NCI-H1092 (cell line): ENCODE measurements around the gene MVB12B.

ENCODE experiments used
- DNase-seq: peaks from one replicate; lab custom pipeline; 2025; lab: John Stamatoyannopoulos, UW

MVB12B gene

DNA sequence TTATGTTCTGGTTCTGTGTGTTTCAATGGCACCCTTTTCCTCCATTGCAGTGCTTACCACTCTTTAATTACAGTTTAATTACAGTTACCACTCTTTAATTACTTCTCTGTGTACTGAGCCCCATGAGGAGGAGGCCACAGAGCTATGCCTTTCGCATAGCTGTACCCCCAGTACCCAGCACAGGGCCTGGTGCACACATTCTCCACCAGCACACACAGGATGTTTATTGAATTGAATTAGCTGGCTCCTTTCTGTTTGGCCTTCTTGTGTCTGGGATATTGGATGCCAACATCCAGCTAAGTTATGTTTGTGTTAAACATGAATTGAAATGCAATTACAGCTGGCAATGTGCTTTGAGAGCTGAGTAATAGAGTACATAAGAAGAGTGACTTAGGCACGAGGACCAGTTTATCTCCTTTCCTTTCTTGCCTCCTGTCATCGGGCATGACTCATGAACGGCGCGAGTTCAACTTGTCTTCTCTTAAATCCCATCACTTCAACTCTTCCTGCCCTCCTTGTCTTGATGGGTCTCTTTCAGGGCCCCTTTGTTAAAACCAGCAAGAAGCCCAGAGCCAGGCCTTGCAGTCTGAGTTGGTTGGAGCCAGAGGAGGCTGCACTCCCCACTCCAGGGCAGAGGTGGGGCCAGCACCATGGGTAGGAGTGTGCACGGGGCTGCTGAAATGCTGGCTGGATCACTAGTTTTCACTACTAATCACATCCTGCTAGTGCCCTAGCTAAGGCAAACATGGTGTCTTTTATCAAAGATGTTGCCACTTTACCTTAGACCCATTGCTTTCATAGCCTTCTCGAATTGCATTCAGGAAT is 37.4 kb downstream of the MVB12B start:
- DNase-seq, result no peak

DNA sequence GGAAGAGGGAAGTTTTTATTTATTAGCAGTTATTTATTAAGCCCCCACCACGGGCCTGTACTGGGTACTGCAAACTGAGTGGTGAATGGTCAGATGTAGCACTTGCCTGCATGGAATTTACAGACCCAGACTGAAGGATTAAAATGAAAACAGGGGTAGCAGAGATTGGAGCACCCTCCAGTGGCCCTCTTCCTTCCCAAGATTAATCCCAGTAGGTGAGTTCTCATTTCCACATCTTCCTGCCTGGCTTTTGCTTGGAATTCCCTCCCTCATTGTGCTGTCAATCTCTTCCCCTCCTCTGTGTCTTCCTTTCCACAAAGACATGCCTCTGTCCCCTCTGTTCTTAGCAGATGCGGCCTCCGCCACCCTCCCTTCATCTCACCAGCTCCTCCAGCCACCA is 39.2 kb downstream of the MVB12B start:
- DNase-seq, result no peak

DNA sequence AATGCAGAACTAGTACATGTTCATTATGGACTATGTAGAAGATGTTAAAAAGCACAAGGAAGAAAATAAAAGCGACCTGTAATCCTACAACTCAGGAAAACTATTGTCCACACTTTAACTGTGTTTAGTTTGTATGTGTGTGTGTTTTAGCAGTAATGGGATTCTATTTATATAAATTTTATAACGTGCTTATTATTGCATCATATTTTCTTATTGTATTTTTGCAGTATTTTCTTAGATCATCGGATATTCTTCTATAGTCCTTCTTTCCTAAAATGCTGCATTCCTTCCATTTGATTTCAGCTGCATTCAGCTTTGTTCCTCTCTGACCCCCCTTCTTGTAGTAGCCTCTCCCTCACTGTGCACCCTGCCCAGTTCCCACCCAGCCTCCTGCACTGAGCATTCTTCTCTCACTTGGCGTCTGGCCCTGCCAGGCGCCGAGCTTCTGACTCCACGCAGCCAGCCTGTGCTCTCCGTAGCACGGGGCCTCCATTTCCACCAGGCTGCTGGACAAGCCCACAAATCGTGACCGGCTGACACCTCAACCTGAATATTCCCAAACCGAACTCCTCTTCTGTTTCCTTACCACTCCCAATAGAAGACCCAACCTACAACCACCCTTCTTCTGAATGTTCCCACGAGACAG is 39.9 kb downstream of the MVB12B start:
- DNase-seq, result no peak

DNA sequence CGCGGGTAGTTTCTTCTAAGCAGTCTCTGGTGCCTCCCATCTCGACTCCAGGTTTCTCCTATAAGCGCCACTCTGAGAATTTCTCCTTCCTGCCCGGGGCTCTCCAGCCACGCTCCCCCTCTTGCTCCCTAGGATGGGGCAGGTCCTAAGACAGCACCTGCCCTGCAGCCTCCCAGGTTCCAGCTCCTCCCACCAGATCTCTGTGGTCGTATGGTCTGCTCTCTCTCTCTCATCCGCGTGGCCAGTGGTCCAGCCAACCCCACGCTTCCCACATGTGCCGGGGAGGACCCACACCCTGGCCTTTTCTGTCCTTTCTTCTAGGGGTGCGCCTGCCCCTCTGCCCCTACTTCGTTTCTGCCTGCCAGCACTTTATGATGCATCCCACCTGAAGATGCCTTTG is 40.5 kb downstream of the MVB12B start:
- DNase-seq, result no peak

DNA sequence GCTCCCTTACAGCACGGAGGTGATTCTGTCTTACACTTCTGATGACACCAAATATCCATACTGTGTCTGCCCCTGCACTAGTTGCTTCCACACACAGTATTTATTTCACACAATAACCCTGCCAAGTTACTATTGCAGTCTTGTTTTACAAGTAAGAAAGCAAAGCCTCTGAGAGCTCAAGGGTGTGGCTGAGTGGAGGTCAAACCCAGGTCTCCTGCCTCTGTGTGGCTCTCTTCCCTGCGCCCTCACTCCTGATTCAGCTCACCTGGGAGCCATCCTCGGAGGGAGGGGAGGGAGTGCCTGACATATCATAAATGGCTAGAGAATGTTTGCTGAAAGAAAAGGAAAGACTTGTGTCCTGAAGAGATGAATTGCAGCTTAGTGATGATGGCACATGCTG is 41.0 kb downstream of the MVB12B start:
- DNase-seq, result no peak

DNA sequence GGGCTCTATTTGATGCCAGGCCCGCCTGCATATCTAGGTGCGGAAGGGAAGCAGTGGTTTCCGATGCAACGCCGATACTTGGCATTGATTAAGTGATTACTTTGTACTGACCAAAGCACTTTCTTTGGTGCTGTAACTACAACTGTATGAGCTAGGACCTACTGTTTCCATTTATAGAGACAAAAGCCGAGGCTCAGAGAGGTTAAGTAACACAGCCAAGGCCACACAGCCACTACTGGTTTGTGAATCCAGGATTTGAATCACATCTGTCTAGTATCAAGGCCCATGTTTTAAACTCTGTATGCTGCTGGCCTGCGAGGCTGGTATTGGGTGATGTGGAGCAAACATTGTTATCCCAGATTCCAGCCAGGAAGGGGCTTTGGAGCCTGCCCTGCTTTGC is 41.4 kb downstream of the MVB12B start:
- DNase-seq, result no peak

DNA sequence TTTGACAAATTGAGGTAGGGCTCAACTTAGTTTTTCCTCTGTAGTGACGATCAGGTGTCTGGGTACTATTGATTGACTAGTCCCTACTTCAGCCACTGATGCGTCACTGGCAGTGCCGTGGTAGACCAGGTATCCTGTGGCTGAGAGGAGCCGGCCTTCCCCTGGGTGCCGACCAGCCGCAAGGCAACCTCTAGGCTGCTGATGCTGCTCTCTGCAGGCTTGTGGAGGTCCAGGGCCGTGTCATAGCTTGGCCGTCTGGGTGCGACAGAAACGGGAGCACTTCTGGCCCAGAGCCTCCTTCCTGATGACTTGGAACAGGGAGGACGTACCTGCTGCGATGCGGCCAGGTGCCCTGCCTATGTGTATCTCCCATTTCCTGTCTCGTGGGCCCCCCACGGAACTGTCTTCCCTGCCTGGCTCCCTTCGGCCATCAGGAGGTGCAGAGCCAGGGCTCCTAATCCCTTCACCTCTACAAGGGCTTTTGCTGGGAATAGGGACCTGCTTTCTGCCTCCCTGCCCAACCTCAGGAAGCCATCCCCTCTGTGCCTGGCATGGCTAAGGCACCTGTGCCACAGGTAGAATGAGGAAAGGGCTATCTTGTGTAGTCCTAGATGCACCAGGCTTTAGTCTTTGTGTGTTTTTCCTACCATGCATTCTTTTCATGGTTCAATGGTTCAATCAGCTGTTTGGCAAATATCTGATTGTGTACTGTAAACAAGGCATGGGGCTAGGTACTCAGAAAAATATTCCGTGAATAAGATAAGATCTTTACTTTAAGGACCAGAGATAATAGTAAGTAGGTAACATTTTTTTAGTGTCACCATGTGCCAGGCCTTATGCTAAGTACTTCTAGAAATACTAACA is 44.6 kb downstream of the MVB12B start:
- no peak for DNase-seq

DNA sequence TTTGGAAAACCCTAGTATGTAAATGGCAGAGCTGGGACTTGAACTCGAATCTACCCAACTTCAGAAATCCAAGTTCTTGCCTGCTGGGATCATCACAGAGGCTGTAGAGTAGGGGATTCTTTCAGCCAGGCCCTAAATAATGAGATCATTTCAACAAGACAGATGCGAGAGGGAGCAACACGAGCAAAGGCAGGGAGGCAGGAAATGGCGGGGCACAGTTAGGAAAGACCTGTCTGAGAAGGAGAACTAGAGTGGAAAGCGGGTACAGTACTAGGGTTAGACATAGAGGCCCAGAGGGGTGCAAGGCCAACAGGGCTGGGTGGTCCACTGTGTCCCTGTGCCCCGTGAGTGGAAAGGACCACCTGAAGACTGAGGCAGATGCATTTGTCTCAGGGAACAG is 46.1 kb downstream of the MVB12B start:
- DNase-seq, result no peak

DNA sequence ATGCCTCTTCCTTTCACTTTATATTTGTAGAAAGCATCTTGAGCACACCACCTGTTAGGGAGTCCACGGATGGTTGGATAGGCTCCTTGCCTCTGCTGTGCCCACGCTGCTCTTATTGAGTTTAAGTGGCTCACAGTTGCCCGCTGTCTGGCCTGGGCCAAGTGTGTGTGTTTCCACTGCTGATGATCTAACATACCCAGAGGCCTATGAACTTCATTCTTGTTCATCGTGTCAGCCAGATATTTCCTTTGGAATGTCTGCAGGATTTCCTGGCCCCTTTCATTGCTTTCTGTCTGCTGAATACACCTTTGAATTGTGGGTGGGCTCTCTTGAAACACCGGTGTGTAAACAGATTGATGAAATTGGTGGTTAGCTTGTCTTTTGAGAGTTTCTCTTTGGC is 46.6 kb downstream of the MVB12B start:
- DNase-seq, result no peak

DNA sequence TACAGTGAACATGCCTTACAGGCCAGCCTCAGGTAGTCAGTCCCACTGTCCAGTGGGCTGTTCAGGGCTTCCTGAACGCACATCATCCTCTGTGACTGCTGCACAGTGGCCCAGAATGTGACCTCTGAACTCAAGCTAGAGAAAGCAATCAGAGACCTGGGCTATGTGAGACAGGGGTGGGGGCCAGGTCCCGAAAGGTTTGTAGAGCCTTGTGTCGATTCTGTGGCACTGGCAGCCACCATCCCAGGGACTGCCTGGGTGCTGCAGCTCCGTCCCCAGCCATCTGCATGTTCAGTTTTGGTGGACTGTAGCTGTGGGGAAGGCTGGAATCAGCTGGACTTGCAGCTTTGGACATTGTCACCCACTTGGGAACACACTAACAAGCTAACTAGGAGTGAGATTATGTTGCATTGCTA is 47.7 kb downstream of the MVB12B start:
- DNase-seq, result no peak

DNA sequence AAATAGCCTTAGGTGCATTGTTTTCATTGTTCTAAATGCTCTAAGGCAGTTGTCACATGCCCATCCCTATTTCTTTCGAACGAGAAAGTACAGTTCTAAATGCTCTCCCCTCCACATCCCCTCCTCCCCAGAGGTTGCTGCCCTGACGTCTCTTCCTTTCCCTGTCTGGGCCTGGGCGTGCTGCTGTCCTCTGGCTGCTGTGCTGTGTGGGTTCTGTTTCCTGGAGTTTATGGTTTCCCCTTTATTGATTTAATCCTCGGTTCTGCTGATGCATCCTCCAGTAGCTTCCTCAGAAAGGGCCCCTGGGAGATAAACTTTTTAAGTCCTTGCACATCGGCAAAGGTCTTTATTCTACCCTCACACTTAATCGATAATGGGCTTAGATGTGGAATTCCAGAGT is 48.8 kb downstream of the MVB12B start:
- no peak for DNase-seq

DNA sequence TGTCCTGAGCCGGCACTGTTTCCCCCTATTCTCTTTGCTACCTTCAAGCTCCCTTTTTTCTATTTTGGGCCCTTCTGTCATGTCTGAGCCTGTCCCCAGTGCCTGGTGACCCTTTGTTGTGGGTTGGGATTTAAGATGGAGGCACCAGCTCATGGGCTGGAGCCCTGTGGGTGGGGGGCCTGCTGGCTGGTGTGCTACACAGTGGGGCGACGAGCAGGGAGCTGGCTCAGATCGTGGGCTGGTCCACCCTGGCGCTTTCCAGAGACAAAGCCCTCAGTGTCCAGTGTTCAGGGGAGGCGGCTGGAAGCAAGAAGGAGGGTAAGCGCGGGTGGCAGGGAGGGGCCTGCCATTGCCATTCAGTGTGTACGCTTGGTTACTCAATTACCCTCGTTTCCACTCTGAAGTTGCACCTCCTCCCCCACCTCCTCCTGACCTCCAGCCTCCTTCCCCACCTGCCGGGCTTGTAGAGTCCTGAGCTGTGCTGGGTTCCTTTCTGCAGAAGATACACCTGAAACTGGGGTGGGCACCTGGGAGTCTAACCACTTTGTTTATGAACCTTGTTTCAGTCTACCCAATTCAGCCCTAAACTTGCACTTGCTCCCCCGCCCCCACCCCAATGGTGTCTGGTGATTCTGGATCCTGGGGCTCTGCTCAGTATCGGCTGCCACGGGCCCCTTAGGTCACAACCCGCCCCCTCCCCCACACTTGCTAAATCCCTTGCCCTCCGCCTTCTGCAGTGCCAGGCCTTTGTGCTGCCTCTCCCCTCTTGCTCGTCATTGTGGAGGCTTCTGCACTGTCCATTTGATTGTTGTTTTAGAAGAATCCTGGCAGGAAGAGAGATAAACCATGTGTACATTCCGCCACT is 49.9 kb downstream of the MVB12B start:
- DNase-seq, result no peak

DNA sequence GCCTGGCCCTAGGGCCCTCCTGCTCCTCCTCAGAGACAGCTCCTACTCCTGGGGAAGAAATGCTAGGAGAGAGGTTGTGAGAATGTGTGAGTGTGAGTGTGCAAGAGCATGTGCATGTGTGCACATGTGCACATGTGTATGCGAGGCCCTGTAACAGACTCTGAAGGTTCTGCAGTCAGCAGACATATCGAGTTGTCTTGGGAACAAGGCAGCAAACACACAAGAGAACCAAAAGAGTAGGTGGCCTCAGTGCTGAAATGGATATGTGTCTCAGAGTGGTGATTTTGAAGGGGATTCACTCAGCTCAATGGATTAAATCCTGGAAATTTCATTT is 50.5 kb downstream of the MVB12B start:
- no peak for DNase-seq

DNA sequence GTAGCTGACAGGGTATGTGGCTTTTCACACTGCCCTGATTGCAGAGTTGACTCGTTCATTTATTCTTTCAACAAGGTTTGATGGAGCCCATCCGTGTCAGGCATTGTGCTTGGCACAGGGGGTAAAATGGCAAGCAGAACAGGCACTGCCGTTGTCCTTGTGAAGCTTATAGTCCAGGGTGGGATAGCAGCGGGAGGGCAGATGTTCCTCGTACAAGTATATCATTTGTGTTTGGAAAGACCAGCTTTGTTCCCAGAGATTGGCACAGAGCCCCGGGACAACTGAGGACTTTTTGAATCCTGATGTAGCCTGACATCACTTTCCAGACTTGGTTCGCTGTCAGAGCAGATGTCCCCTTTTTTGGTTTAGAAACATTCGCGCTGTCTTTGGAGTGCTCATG is 50.9 kb downstream of the MVB12B start:
- DNase-seq, result no peak

DNA sequence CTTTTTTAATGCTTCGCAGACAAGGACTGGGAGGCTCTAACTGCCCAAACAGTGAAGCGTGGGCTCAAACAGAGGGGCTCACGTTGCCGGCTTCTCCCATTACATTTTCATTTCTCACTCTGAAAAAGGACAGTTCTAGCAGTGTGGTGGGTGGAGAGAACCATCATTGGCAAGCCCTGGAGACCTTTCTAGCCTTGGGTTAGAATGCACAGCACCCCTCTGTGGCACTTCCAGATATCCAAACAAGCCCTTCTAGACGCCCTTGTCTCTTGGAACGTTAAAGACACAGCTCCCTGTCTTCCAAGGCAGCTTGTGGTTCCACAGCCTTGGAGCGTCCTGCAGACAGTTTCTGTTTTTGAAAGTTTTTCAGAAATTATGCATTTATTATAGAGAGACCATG is 52.1 kb downstream of the MVB12B start:
- DNase-seq, result no peak

DNA sequence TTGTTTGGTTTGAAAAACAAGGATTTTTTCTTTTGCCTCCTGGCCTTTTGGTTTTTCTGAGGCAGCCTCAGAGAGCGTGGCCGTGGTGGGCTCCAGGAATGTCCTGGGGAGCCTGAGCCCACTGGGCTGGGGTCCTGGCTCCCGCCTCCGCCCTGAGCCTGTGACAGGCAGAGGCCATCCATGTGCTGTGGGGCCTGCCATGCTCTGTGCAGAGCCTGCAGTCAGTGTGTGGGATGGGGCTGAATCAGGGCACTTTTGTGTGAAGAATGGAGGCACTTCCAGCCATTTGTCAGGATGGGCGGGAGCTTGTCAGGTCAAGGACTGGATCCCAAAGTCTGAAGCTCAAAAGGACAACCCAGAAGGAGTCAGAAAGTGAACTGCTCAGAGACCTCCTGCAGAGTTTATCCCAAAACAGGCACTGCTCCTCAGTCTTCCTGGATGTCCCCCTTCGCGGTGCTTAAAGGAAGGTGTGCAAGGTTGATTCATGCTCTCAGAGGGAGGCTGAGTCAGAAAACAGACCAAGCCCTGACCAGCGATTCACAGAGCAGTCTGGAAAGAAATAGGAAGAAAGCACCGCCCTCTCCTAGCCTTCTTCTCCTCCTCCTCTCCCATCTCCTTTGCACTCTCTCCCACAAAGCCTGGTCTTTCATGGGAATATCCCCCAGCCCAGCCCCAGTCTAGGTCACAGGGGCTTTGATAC is 53.2 kb downstream of the MVB12B start:
- DNase-seq, result no peak

DNA sequence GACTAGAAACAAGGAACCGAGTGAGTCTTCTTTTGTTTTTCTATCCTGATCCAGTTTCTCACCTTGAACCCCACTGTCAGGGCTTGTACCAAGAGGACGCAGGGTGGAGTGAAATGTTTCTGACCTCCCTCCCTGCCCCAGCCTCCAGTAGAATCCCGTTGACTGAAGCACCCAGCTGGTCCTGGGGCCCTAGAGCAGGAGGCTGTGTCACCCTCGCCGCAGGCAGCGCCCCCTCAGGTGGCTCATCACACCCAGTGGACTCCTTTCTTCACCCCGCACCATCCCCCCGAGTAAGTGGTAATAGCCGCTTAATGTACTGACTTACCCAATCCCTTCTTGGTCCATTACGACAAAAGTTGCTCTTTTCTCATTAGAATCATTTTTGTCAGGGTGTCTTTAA is 53.8 kb downstream of the MVB12B start:
- DNase-seq, result no peak

DNA sequence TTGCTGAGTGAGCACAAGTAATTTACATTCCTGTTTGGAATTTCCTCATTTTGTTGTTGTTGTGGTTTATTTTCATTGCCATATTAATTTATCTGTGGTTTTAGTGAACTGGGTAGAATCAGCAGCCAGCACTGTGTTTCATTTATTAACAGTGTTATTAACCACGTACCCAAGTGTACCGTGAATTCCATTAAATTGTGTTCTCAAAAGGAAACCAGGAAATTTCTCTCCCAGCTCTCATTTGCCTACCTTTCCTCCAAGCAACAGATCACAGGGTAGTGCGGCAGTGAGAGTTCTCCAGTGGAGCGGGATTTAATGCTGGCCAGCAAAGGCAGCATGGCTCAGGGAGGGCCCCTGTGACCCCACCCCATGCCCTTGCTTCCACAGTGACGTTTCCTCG is 54.6 kb downstream of the MVB12B start:
- no peak for DNase-seq

DNA sequence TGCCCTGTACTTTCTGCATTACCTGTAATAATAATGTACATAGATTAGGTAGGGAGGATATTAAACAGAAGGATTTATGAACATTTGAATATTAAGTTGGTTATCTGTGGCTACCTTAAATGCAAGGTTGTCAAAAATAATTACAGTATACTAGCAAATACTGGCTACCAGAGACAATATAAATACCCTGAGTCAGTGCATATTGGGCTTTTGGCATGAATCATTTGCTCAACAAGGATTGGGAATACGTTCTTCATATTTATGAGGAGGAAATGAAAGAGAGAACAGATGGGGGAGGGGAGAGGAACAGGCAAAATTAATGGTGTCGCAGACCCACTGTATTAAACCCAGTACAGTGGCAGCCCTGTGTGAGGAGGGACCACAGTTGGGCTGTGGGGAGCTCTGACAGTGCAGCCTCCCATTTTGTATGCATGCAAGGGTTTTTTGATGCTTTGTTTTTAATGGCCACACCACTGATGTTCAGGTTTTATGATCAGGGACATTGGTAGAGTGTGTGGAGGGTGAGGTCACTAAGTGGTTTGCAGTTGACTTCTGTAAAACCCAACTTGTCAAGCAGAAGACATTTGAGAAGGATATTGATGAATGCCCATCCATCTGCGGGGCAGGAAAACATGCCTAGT is 56.9 kb downstream of the MVB12B start:
- DNase-seq, result no peak

DNA sequence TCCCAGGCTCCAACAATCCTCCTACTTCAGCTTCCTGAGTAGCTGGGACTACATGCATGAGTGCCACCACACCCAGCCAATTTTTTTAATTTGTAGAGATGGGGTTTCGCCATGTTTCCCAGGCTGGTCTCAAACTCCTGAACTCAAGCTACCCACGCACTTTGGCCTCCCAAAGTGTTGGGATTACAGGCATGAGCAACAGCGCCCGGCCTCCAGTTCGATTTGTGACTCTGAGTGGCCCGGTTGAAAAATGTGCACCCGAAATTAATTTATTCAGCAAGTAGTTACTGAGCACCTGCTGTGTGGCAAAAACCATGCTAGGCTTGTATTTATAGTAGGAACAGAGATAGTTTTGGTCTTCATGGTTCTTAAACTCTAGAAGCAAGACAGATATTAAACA is 58.3 kb downstream of the MVB12B start:
- no peak for DNase-seq

DNA sequence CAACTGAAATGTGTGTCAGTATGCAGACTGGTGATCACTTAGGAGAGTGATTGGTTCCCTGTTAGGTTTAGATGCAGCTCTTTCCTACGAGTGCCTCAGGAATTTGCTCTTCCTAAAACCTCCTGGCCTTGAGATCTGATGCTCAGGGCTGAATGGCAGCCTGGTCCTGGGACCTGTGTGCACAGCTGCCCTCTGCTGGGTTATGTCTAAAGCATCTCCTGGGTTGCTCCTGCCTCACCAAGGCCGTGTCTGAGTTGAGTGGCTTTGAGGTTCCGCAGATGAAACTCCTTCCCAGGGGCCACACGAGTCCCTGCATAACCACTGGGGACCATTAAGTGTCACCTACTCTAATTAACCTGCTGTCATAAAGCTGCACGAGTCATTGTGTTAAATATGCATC is 59.5 kb downstream of the MVB12B start:
- DNase-seq, result no peak
